ENCODE data around the gene MAP2K2. TPM values are rescaled to one million over a fixed set of nuclear protein-coding genes. Genes with fewer than 3 reads are reported as not detected.

The MAP2K2 gene
- polyA plus RNA-seq, 1 donor from 2014 or later: 95.5 TPM

DNA sequence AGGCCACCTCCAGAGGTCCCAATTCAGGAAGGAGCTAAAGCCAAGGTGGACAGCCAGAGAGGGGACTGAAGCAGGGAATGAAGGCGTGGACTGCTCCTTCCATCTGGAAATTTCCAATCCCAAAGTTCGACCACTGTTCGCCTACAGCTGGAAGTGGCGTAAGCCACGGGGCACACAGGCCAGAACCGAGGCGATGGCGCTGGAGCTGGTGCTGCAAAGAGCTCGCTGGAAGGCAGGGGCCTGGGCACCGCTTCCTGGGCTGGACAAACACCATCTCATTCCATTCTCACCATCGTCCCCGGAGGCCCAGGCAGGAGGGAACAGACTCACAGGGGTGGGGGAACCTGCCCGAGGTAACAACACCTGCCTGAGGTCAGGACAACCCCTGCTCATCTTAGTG lies 4.2 kb downstream of the MAP2K2 start:
- H3K36me3 ChIP-seq (ENCODE audit: insufficient read depth, low read length): no peaks in the 10 kb centered on the region
- no peak overlapping the region for H3K4me3 ChIP-seq (ENCODE audit: low read length)
- no peak overlapping the region for H3K4me2 ChIP-seq (ENCODE audit: low read length)
- H3K9me3 ChIP-seq (ENCODE audit: low read length): no peaks in the 10 kb centered on the region
- no peaks in the 10 kb centered on the region for H4K20me1 ChIP-seq (ENCODE audit: insufficient read depth)
- H3F3A ChIP-seq (ENCODE audit: insufficient read depth, low read length, poor library complexity, severe bottlenecking): no peaks in the 10 kb centered on the region
- H3K9me2 ChIP-seq (ENCODE audit: insufficient read depth, low read length): no peaks in the 10 kb centered on the region
- peaks cover 11% of the 10 kb centered on the region for H3K79me2 ChIP-seq (replicated peaks; ENCODE audit: insufficient read depth, low read length)
- H2AFZ ChIP-seq (ENCODE audit: low read depth, low read length): no peak overlapping the region
- H3K27me3 ChIP-seq (ENCODE audit: insufficient read depth, low read depth, low read length): no peaks in the 10 kb centered on the region
- no peak overlapping the region for H3K9ac ChIP-seq (ENCODE audit: low read length)
- TF ChIP-seq POLR2AphosphoS5 (IDR thresholded peaks at IDR 0.05): no peak
- no peak for TF ChIP-seq MXI1 (conservative IDR thresholded peaks at IDR 0.05; ENCODE audit: poor library complexity, severe bottlenecking)
- no peak for TF ChIP-seq EP300 (conservative IDR thresholded peaks at IDR 0.05; ENCODE audit: poor library complexity, severe bottlenecking)
- no peak for TF ChIP-seq EZH2 (IDR thresholded peaks at IDR 0.05; ENCODE audit: borderline replicate concordance, insufficient read depth, low read length, poor library complexity, severe bottlenecking)
- TF ChIP-seq RAD21 (conservative IDR thresholded peaks at IDR 0.05): no peak
- TF ChIP-seq, protein P1, sequence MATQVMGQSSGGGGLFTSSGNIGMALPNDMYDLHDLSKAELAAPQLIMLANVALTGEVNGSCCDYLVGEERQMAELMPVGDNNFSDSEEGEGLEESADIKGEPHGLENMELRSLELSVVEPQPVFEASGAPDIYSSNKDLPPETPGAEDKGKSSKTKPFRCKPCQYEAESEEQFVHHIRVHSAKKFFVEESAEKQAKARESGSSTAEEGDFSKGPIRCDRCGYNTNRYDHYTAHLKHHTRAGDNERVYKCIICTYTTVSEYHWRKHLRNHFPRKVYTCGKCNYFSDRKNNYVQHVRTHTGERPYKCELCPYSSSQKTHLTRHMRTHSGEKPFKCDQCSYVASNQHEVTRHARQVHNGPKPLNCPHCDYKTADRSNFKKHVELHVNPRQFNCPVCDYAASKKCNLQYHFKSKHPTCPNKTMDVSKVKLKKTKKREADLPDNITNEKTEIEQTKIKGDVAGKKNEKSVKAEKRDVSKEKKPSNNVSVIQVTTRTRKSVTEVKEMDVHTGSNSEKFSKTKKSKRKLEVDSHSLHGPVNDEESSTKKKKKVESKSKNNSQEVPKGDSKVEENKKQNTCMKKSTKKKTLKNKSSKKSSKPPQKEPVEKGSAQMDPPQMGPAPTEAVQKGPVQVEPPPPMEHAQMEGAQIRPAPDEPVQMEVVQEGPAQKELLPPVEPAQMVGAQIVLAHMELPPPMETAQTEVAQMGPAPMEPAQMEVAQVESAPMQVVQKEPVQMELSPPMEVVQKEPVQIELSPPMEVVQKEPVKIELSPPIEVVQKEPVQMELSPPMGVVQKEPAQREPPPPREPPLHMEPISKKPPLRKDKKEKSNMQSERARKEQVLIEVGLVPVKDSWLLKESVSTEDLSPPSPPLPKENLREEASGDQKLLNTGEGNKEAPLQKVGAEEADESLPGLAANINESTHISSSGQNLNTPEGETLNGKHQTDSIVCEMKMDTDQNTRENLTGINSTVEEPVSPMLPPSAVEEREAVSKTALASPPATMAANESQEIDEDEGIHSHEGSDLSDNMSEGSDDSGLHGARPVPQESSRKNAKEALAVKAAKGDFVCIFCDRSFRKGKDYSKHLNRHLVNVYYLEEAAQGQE (IDR thresholded peaks at IDR 0.05; ENCODE audit: borderline replicate concordance): no peak
- no peak for TF ChIP-seq SMC3 (conservative IDR thresholded peaks at IDR 0.05; ENCODE audit: poor library complexity)
- TF ChIP-seq TAF1 (IDR thresholded peaks at IDR 0.05; ENCODE audit: low read depth): no peak
- TF ChIP-seq, protein P2, sequence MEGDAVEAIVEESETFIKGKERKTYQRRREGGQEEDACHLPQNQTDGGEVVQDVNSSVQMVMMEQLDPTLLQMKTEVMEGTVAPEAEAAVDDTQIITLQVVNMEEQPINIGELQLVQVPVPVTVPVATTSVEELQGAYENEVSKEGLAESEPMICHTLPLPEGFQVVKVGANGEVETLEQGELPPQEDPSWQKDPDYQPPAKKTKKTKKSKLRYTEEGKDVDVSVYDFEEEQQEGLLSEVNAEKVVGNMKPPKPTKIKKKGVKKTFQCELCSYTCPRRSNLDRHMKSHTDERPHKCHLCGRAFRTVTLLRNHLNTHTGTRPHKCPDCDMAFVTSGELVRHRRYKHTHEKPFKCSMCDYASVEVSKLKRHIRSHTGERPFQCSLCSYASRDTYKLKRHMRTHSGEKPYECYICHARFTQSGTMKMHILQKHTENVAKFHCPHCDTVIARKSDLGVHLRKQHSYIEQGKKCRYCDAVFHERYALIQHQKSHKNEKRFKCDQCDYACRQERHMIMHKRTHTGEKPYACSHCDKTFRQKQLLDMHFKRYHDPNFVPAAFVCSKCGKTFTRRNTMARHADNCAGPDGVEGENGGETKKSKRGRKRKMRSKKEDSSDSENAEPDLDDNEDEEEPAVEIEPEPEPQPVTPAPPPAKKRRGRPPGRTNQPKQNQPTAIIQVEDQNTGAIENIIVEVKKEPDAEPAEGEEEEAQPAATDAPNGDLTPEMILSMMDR (IDR thresholded peaks at IDR 0.05; ENCODE audit: poor library complexity, severe bottlenecking): no peak
- H3K27ac ChIP-seq (ENCODE audit: low read length): no peak overlapping the region

DNA sequence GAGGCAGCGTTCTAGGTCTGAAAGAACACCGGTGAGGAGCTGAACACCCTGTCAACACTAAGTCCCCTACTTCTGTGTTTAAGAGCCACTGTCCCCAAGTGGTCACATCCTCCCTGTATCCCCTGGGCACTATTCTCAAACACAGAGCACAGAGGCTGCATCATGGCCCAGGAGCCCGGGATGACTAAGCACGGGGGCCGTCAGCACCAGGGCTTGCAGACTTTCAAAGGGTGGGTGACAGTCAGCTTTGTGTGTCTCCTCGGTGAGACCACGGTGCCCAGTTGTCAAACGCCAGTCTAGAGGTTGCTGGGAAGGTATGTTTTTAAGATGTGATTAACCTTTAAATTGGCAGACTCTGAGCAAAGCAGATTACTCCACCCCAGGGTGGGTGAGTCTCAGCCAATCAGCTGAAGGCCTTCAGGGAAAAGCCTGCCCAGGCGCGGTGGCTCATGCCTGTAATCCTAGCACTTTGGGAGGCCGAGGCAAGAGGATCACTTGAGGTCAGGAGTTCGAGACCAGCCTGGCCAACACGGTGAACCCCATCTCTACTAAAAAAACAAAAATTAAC lies 8.0 kb downstream of the MAP2K2 start:
- H2AFZ ChIP-seq (ENCODE audit: low read depth, low read length): no peak overlapping the region
- H3K27me3 ChIP-seq (ENCODE audit: insufficient read depth, low read depth, low read length): no peaks in the 10 kb centered on the region
- H3K4me2 ChIP-seq (ENCODE audit: low read length): no peak overlapping the region
- no peaks in the 10 kb centered on the region for H4K20me1 ChIP-seq (ENCODE audit: insufficient read depth)
- H3K4me3 ChIP-seq (ENCODE audit: low read length): no peak overlapping the region
- H3K27ac ChIP-seq (ENCODE audit: low read length): no peak overlapping the region
- no peaks in the 10 kb centered on the region for H3K9me3 ChIP-seq (ENCODE audit: low read length)
- TF ChIP-seq, protein P2 (IDR thresholded peaks at IDR 0.05; ENCODE audit: poor library complexity, severe bottlenecking): no peak
- TF ChIP-seq TAF1 (IDR thresholded peaks at IDR 0.05; ENCODE audit: low read depth) (no peak), EZH2 (IDR thresholded peaks at IDR 0.05; ENCODE audit: borderline replicate concordance, insufficient read depth, low read length, poor library complexity, severe bottlenecking) (no peak), RAD21 (conservative IDR thresholded peaks at IDR 0.05) (no peak), SMC3 (conservative IDR thresholded peaks at IDR 0.05; ENCODE audit: poor library complexity) (no peak), EP300 (conservative IDR thresholded peaks at IDR 0.05; ENCODE audit: poor library complexity, severe bottlenecking) (no peak), MXI1 (conservative IDR thresholded peaks at IDR 0.05; ENCODE audit: poor library complexity, severe bottlenecking) (no peak), POLR2AphosphoS5 (IDR thresholded peaks at IDR 0.05) (no peak)
- TF ChIP-seq, protein P1 (IDR thresholded peaks at IDR 0.05; ENCODE audit: borderline replicate concordance): no peak
- H3K36me3 ChIP-seq (ENCODE audit: insufficient read depth, low read length): no peaks in the 10 kb centered on the region
- no peaks in the 10 kb centered on the region for H3F3A ChIP-seq (ENCODE audit: insufficient read depth, low read length, poor library complexity, severe bottlenecking)
- no peak overlapping the region for H3K9ac ChIP-seq (ENCODE audit: low read length)
- H3K79me2 ChIP-seq (replicated peaks; ENCODE audit: insufficient read depth, low read length): no peaks in the 10 kb centered on the region
- no peaks in the 10 kb centered on the region for H3K9me2 ChIP-seq (ENCODE audit: insufficient read depth, low read length)

Data from neural cell (in vitro differentiated cells).